H1 (cell line): Measurements from ENCODE around the gene CCDC136. TPM values are rescaled to one million over a fixed set of nuclear protein-coding genes. Genes with fewer than 3 reads are reported as not detected.

Experiments used
- CTCF ChIA-PET: fragments of 300-600 bp; sonication (Branson Sonifier 250); formaldehyde crosslinking; loops from one replicate; lab custom pipeline; 2021; ENCODE audit not compliant: partially characterized antibody; lab: Charles Lee
- POLR2A ChIA-PET: fragments of 300-600 bp; sonication (Branson Sonifier 250); formaldehyde crosslinking; loops from one replicate; lab custom pipeline; 2021; ENCODE audit warnings: inconsistent platforms; ENCODE audit not compliant: partially characterized antibody; lab: Charles Lee
- DNase-seq, 2 experiments: peaks; one replicate each; pipeline versions ENCODE4 v3.0.0 to v3.0.0-alpha.2; 2010 to 2022; ENCODE audit warnings: low spot score in 2 of 2, low read depth in 1 of 2, mixed read lengths in 1 of 2
- FAIRE-seq: peaks from 2 replicates; lab custom pipeline; 2011; peaks lifted over from hg19 to GRCh38; lab: Jason Lieb, UNC
- H2AFZ ChIP-seq: 2 replicates; pipeline ENCODE4 v1.8.1; 2012; ENCODE audit warnings: low read length, inconsistent platforms
- H2AK5ac ChIP-seq: 2 replicates; pipeline ENCODE4 v1.6.1; 2013; ENCODE audit warnings: low read depth, low read length
- H2BK120ac ChIP-seq: replicated peaks from 2 replicates; pipeline ENCODE3; 2013; ENCODE audit warnings: low read depth, low read length, inconsistent platforms
- H2BK12ac ChIP-seq: 2 replicates; pipeline ENCODE4 v1.6.1; 2013; ENCODE audit warnings: low read depth, low read length
- H2BK15ac ChIP-seq: 2 replicates; pipeline ENCODE4 v1.6.1; 2013; ENCODE audit warnings: low read length
- H2BK20ac ChIP-seq: 2 replicates; pipeline ENCODE4 v1.6.1; 2013; ENCODE audit warnings: low read length
- H2BK5ac ChIP-seq: 2 replicates; pipeline ENCODE4 v1.6.1; 2013; ENCODE audit warnings: low read depth, low read length
- H3K14ac ChIP-seq: 2 replicates; pipeline ENCODE4 v1.6.1; 2013; ENCODE audit warnings: inconsistent platforms; ENCODE audit not compliant: insufficient read length
- H3K18ac ChIP-seq: 2 replicates; pipeline ENCODE4 v1.6.1; 2013; ENCODE audit warnings: low read length; ENCODE audit errors: extremely low read depth
- H3K23ac ChIP-seq: 2 replicates; pipeline ENCODE4 v1.6.1; 2013; ENCODE audit warnings: inconsistent platforms; ENCODE audit not compliant: insufficient read length
- H3K23me2 ChIP-seq: 2 replicates; pipeline ENCODE4 v1.6.1; 2013; ENCODE audit warnings: low read depth, low read length
- H3K27ac ChIP-seq: 2 replicates; pipeline ENCODE4 v1.6.1; 2011; ENCODE audit warnings: low read depth, low read length, inconsistent platforms
- H3K27me3 ChIP-seq, 4 experiments: replicated peaks in 1 of 4; 1 replicate in 1 of 4; 2 replicates in 3 of 4; pipeline versions ENCODE4 v1.6.1 to v1.8.1; 2011 to 2013; ENCODE audit warnings: low read length in 3 of 4, mild to moderate bottlenecking in 3 of 4, inconsistent platforms in 2 of 4, mixed read lengths in 2 of 4, moderate library complexity in 1 of 4; ENCODE audit not compliant: control insufficient read depth in 3 of 4, insufficient read depth in 3 of 4; ENCODE audit errors: extremely low read depth in 1 of 4
- H3K36me3 ChIP-seq, 4 experiments: 2 replicates each; pipeline versions ENCODE4 v1.6.1 to v1.8.1; 2011 to 2013; ENCODE audit warnings: mild to moderate bottlenecking in 4 of 4, low read length in 3 of 4, moderate library complexity in 2 of 4, control low read depth in 1 of 4, inconsistent platforms in 1 of 4; ENCODE audit not compliant: insufficient read depth in 4 of 4, control insufficient read depth in 2 of 4
- H3K4ac ChIP-seq: replicated peaks from 2 replicates; pipeline ENCODE3; 2013; ENCODE audit warnings: low read length, low read depth, mixed read lengths, inconsistent platforms; ENCODE audit not compliant: insufficient read length
- H3K4me1 ChIP-seq, 4 experiments: replicated peaks in 1 of 4; 1 replicate in 1 of 4; 2 replicates in 3 of 4; pipeline versions ENCODE4 v1.6.1 to v1.8.1; 2011 to 2013; ENCODE audit warnings: low read length in 3 of 4, inconsistent platforms in 2 of 4, mixed read lengths in 1 of 4; ENCODE audit not compliant: insufficient read depth in 4 of 4, control insufficient read depth in 3 of 4
- H3K4me2 ChIP-seq, 2 experiments: 2 replicates each; pipeline versions ENCODE4 v1.6.1 to v1.8.1; 2011 to 2013; ENCODE audit warnings: low read depth in 2 of 2, low read length in 2 of 2, control low read depth in 1 of 2, inconsistent platforms in 1 of 2, mild to moderate bottlenecking in 1 of 2; ENCODE audit not compliant: insufficient read depth in 1 of 2
- H3K4me3 ChIP-seq, 4 experiments: fragments of 200-600, 300-600 bp in 1 of 4; sonication (generic), shearing (Covaris generic), sonication (Bioruptor Twin) in 1 of 4; 2 replicates each; pipeline versions ENCODE4 v1.5.1 to v1.8.1; 2011 to 2016; ENCODE audit warnings: low read length in 4 of 4, low read depth in 3 of 4, control low read depth in 2 of 4, inconsistent platforms in 2 of 4, mild to moderate bottlenecking in 2 of 4, mixed read lengths in 1 of 4, moderate library complexity in 1 of 4; ENCODE audit not compliant: insufficient read depth in 2 of 4; ENCODE audit errors: extremely low read depth in 1 of 4
- H3K56ac ChIP-seq: replicated peaks from 2 replicates; pipeline ENCODE3; 2013; ENCODE audit warnings: low read depth, mild to moderate bottlenecking, mixed read lengths, low read length, inconsistent platforms; ENCODE audit not compliant: insufficient read length
- H3K79me1 ChIP-seq: 2 replicates; pipeline ENCODE4 v1.6.1; 2013; ENCODE audit warnings: low read depth, low read length, control low read depth
- H3K79me2 ChIP-seq, 2 experiments: 2 replicates each; pipeline versions ENCODE4 v1.6.1 to v1.8.1; 2012 to 2013; ENCODE audit warnings: low read length in 2 of 2, mild to moderate bottlenecking in 2 of 2, inconsistent platforms in 1 of 2; ENCODE audit not compliant: insufficient read depth in 2 of 2, control insufficient read depth in 1 of 2
- H3K9ac ChIP-seq, 4 experiments: replicated peaks in 1 of 4; 1 replicate in 1 of 4; 2 replicates in 3 of 4; pipeline versions ENCODE4 v1.6.1 to v1.8.1; 2011 to 2013; ENCODE audit warnings: low read depth in 3 of 4, low read length in 3 of 4, control low read depth in 2 of 4, mild to moderate bottlenecking in 2 of 4, moderate library complexity in 2 of 4, inconsistent platforms in 1 of 4; ENCODE audit errors: extremely low read depth in 1 of 4
- H3K9me3 ChIP-seq, 2 experiments: 2 replicates each; pipeline versions ENCODE4 v1.6.1 to v1.8.1; 2012 to 2013; ENCODE audit warnings: mild to moderate bottlenecking in 2 of 2, moderate library complexity in 2 of 2, control low read depth in 1 of 2, inconsistent platforms in 1 of 2, low read depth in 1 of 2, low read length in 1 of 2, mixed read lengths in 1 of 2; ENCODE audit not compliant: insufficient read depth in 2 of 2
- H4K20me1 ChIP-seq, 2 experiments: replicated peaks in 1 of 2; 2 replicates each; pipeline versions ENCODE3 to v1.8.1; 2011 to 2013; ENCODE audit warnings: inconsistent platforms in 2 of 2, low read length in 2 of 2, mild to moderate bottlenecking in 1 of 2; ENCODE audit not compliant: insufficient read depth in 2 of 2, control insufficient read depth in 1 of 2
- H4K5ac ChIP-seq: 2 replicates; pipeline ENCODE4 v1.6.1; 2013; ENCODE audit warnings: low read length, low read depth, mixed read lengths, inconsistent platforms; ENCODE audit not compliant: insufficient read length
- H4K8ac ChIP-seq: 2 replicates; pipeline ENCODE4 v1.8.0; 2013; ENCODE audit warnings: mild to moderate bottlenecking, moderate library complexity, low read length, inconsistent platforms; ENCODE audit not compliant: insufficient read depth; ENCODE audit errors: extremely low read depth
- H4K91ac ChIP-seq: replicated peaks from 2 replicates; pipeline ENCODE3; 2013; ENCODE audit warnings: low read length, mixed read lengths, inconsistent platforms; ENCODE audit not compliant: insufficient read length
- CBX8 ChIP-seq: fragments of 300-800, 300-1000 bp; sonication (generic); IDR thresholded peaks from 2 replicates; pipeline ENCODE4 v1.7.1; 2016; ENCODE audit warnings: low read depth, low read length, borderline replicate concordance
- CHD2 ChIP-seq: IDR thresholded peaks from 2 replicates; pipeline ENCODE4 v1.6.1; 2012; ENCODE audit warnings: low read length, improper control_type of control experiment
- KDM5A ChIP-seq: fragments of 200-600 bp; IDR thresholded peaks from 2 replicates; pipeline ENCODE4 v1.7.1; 2012; ENCODE audit warnings: mild to moderate bottlenecking, low read length, inconsistent platforms, mixed read lengths
- POLR2AphosphoS5 ChIP-seq: IDR thresholded peaks from 2 replicates; pipeline ENCODE4 v1.6.1; 2011; ENCODE audit warnings: low read depth, low read length
- SIN3A ChIP-seq, 2 experiments: IDR thresholded peaks in 1 of 2; conservative IDR thresholded peaks in 1 of 2; 2 replicates each; pipeline ENCODE4 v1.6.1; 2011 to 2012; ENCODE audit warnings: low read length in 2 of 2, improper control_type of control experiment in 1 of 2, low read depth in 1 of 2, mild to moderate bottlenecking in 1 of 2
- YY1 ChIP-seq: IDR thresholded peaks from 2 replicates; pipeline ENCODE4 v1.6.1; 2011; ENCODE audit warnings: low read depth, mild to moderate bottlenecking, low read length
- WGBS, 2 experiments: shearing (Covaris generic) in 1 of 2; methylation state at CpG; one replicate each; pipeline versions ENCODE4 v1.1.6 to v1.1.7; 2013 to 2015; ENCODE audit warnings: low lambda C conversion rate in 2 of 2, mixed read lengths in 2 of 2, inconsistent platforms in 1 of 2, low coverage in 1 of 2, missing lambda C conversion rate in 1 of 2; ENCODE audit not compliant: insufficient replicate concordance in 2 of 2, insufficient coverage in 1 of 2, insufficient read length in 1 of 2; ENCODE audit errors: extremely low coverage in 1 of 2, missing lambda C conversion rate in 1 of 2; 5-methylcytosine and 5-hydroxymethylcytosine counted together
- polyA plus RNA-seq, 7 experiments: library from polyadenylated mRNA; depleted of rRNA in 3 of 7; stranded (reverse) in 5 of 7; unstranded in 2 of 7; fragments of >200 nt in 5 of 7; fragments of 200-250 nt in 2 of 7; gene quantifications; 1 replicate in 5 of 7; 2 replicates in 1 of 7; 4 replicates in 1 of 7; pipeline versions ENCODE4 v1.2.1 to v1.2.3, GENCODE V29; 2011 to 2013; ENCODE audit warnings: missing spikeins in 2 of 7, mixed read lengths in 2 of 7
- total RNA-seq: library from RNA; stranded (reverse); fragmentation: NEBNext Ultra II Directional; extraction: Animal tissue kit (Norgen Biotek cat#: 25700); gene quantifications from 2 replicates; pipeline ENCODE4 v1.2.1, GENCODE V29; 2021

The CCDC136 gene
- total and polyA plus RNA-seq, 2 of the 8 experiments (the other 6 are each of a cell fraction or from before 2014, with no cell fraction given) = 35.6 to 47.7 TPM

DNA sequence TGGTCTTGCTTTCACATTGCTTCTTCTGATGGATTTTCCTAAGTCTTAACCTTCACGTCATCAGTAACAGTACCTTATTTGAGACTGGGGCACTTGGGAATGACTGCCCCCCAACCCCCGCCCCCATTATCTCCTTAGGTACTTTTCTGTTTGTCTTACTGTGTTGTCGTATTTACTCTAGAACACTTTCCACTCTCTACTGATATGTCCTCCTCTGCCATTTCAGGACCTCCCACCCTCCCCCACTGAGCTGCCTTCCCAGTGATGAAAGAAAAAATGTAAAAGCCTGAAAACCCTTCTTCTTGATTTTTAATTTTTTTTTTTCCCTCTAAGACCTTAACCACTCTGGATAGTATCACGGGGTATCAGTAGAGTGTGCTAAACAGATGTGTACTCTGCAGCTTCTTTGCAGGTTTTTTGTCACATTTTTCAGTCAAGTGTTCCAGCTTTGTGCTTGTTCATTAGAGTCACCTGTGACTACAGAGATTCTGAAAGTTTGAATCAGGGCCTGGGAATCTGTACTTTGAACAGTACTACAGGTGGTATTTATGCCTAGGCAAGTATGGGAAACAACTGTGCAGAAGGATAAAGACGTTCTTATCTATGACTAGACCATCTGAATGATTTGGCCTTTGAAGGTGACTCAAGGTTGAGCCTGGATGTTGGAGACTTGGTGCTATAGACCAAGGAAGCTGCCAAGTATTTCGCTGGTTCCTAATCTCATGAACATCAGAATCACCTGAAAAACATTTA, 44.3 kb upstream of the CCDC136 start:
- no peak for FAIRE-seq
- Histone ChIP-seq H2BK5ac (no peak overlapping the region), H3K56ac (no peak overlapping the region), H3K27ac (no peak overlapping the region), H3K36me3 (peaks cover 7 to 46% (median 26%) of the 10 kb centered on the region in 4 experiments), H3K4me3 (no peak overlapping the region), H3K27me3 (no peaks in the 10 kb centered on the region), H3K4ac (no peak overlapping the region), H2BK120ac (no peak overlapping the region), H2AFZ (no peak overlapping the region), H3K4me2 (no peak overlapping the region), H3K23ac (no peak overlapping the region), H4K5ac (no peak overlapping the region), H3K9ac (no peak overlapping the region), H2BK20ac (no peak overlapping the region), H3K79me2 (peaks cover 26 to 80% of the 10 kb centered on the region in 2 experiments), H3K23me2 (no peaks in the 10 kb centered on the region), H4K8ac (no peak overlapping the region), H3K18ac (no peak overlapping the region), H4K20me1 (peaks cover 14 to 20% of the 10 kb centered on the region in 2 experiments), H2BK15ac (no peak overlapping the region), H3K79me1 (no peaks in the 10 kb centered on the region; the same call in none of the 2 replicates), H2BK12ac (no peak overlapping the region), H3K14ac (no peak overlapping the region), H3K4me1 (no peaks in the 10 kb centered on the region), H4K91ac (no peak overlapping the region), H2AK5ac (no peak overlapping the region), H3K9me3 (no peaks in the 10 kb centered on the region)
- TF ChIP-seq POLR2AphosphoS5 (no peak), CHD2 (no peak), YY1 (no peak), SIN3A (conservative IDR thresholded peaks at IDR 0.05 in 1 of 2, IDR thresholded peaks at IDR 0.05 in 1 of 2; ENCODE audit: low read depth in 1 of 2, low read length in 2 of 2) (no peak), CBX8 (no peak), KDM5A (no peak)
- DNase-seq = no peak
- ChIA-PET POLR2A (interaction anchor here (0.8 to 1.4 kb wide), 2 partner anchors 9 to 11 kb away, joined by 3 to 4 read pairs; no protein-coding TSS in a partner anchor), CTCF (no interaction called here)
- WGBS, 2 experiments = 95% methylated on average over 6 of the region's 6 CpGs; no CpG with 5 or more reads in 1 of the 2 experiments
